HEK293 (cell line): Measurements from ENCODE around the gene CASZ1.
A peak's percentile ranks its signal among the peaks of the same experiment; 100 is the strongest.

Experiments used
- CTCF ChIA-PET: fragments of 350-600 bp; formaldehyde crosslinking; extraction: SDS; loops from one replicate; lab custom pipeline; 2021; ENCODE audit warnings: antibody characterized with exemption; lab: Yijun Ruan, JAX
- POLR2A ChIA-PET: fragments of 300-600 bp; formaldehyde crosslinking; extraction: SDS; loops from one replicate; lab custom pipeline; 2020; ENCODE audit warnings: antibody characterized with exemption, inconsistent platforms; lab: Yijun Ruan, JAX
- H3K27ac ChIP-seq: fragments of 200-500 bp; sonication (Bioruptor generic); 2 replicates; pipeline ENCODE4 v1.5.1; 2014; ENCODE audit warnings: low read depth, low read length, control low read depth, inconsistent platforms; ENCODE audit errors: extremely low read depth
- H3K36me3 ChIP-seq, 2 experiments: fragments of 200-500 bp in 1 of 2; sonication (Bioruptor generic) in 1 of 2; 1 replicate in 1 of 2; 2 replicates in 1 of 2; pipeline ENCODE4 v1.5.1; 2014 to 2017; ENCODE audit warnings: inconsistent platforms in 2 of 2, low read length in 2 of 2; ENCODE audit not compliant: control insufficient read depth in 2 of 2, insufficient read depth in 1 of 2
- H3K4me1 ChIP-seq: fragments of 200-500 bp; sonication (Bioruptor generic); 2 replicates; pipeline ENCODE4 v1.5.1; 2014; ENCODE audit warnings: mild to moderate bottlenecking, low read length, inconsistent platforms; ENCODE audit not compliant: control insufficient read depth, insufficient read depth
- H3K4me3 ChIP-seq: 2 replicates; pipeline ENCODE4 v1.5.1; 2011; ENCODE audit warnings: low read depth, mild to moderate bottlenecking, control low read depth, low read length, moderate library complexity
- H3K9me3 ChIP-seq: fragments of 200-500 bp; sonication (Bioruptor generic); 2 replicates; pipeline ENCODE4 v1.5.1; 2014; ENCODE audit warnings: low read depth, low read length, inconsistent platforms; ENCODE audit not compliant: control insufficient read depth, insufficient read depth
- SCRT1 ChIP-seq: fragments of 450-650 bp; formaldehyde crosslinking; IDR thresholded peaks from 2 replicates; pipeline ENCODE4 v1.5.1; 2016; ENCODE audit warnings: missing biosample characterization, missing genetic modification characterization, borderline replicate concordance
- SCRT2 ChIP-seq: fragments of 450-650 bp; formaldehyde crosslinking; IDR thresholded peaks from 2 replicates; pipeline ENCODE4 v1.5.1; 2016; ENCODE audit warnings: missing biosample characterization, missing genetic modification characterization
- ZNF585B ChIP-seq: fragments of 450-650 bp; formaldehyde crosslinking; IDR thresholded peaks from 2 replicates; pipeline ENCODE4 v1.5.1; 2016; ENCODE audit warnings: missing biosample characterization, missing genetic modification characterization
- TF ChIP-seq, protein P1 (sequence below): fragments of 450-650 bp; formaldehyde crosslinking; IDR thresholded peaks from 2 replicates; pipeline ENCODE4 v1.5.1; 2016; ENCODE audit warnings: missing biosample characterization, missing genetic modification characterization
- TF ChIP-seq, protein P2 (sequence below): fragments of 450-650 bp; formaldehyde crosslinking; IDR thresholded peaks from 2 replicates; pipeline ENCODE4 v1.5.1; 2016; ENCODE audit warnings: missing biosample characterization, missing genetic modification characterization, borderline replicate concordance
- TF ChIP-seq, protein P3 (sequence below): fragments of 450-650 bp; formaldehyde crosslinking; IDR thresholded peaks from 2 replicates; pipeline ENCODE4 v1.5.1; 2016; ENCODE audit warnings: missing biosample characterization, missing genetic modification characterization

The CASZ1 gene

DNA sequence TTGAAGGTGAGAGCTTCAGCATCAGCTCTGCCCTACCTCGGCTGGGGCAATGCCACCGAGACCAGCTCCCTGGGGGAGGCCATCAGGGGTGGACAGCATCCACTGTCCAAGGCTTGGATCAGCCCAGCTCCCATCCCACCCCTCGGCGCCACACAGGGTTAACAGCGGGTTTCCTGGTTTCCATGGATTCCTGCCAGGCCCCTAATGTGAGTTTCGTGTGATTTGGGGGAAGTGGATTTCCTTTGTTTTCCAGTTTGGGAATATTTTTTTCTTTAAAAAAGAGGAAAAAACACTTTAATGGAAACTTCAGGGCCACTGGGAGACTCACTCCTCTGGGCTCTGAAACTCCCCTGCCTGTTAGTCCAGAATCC, 34.3 kb downstream of the CASZ1 start:
- Histone ChIP-seq H3K9me3 (no peaks in the 10 kb centered on the region), H3K4me1 (peaks cover 5% of the 10 kb centered on the region; the same call in 1 of the 2 replicates), H3K4me3 (no peak overlapping the region), H3K27ac (no peak overlapping the region), H3K36me3 (peaks cover 0 to 12% of the 10 kb centered on the region in 2 experiments; a peak in 1 of 3 replicates)
- TF ChIP-seq, protein P1, sequence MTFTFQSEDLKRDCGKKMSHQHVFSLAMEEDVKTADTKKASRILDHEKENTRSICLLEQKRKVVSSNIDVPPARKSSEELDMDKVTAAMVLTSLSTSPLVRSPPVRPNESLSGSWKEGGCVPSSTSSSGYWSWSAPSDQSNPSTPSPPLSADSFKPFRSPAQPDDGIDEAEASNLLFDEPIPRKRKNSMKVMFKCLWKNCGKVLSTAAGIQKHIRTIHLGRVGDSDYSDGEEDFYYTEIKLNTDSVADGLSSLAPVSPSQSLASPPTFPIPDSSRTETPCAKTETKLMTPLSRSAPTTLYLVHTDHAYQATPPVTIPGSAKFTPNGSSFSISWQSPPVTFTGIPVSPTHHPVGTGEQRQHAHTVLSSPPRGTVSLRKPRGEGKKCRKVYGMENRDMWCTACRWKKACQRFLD (tag by site-specific recombination): no peak
- TF ChIP-seq, protein P2, sequence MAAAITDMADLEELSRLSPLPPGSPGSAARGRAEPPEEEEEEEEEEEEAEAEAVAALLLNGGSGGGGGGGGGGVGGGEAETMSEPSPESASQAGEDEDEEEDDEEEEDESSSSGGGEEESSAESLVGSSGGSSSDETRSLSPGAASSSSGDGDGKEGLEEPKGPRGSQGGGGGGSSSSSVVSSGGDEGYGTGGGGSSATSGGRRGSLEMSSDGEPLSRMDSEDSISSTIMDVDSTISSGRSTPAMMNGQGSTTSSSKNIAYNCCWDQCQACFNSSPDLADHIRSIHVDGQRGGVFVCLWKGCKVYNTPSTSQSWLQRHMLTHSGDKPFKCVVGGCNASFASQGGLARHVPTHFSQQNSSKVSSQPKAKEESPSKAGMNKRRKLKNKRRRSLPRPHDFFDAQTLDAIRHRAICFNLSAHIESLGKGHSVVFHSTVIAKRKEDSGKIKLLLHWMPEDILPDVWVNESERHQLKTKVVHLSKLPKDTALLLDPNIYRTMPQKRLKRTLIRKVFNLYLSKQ (tag by site-specific recombination): no peak
- POLR2A ChIA-PET: no interaction called here
- CTCF ChIA-PET: no interaction called here

DNA sequence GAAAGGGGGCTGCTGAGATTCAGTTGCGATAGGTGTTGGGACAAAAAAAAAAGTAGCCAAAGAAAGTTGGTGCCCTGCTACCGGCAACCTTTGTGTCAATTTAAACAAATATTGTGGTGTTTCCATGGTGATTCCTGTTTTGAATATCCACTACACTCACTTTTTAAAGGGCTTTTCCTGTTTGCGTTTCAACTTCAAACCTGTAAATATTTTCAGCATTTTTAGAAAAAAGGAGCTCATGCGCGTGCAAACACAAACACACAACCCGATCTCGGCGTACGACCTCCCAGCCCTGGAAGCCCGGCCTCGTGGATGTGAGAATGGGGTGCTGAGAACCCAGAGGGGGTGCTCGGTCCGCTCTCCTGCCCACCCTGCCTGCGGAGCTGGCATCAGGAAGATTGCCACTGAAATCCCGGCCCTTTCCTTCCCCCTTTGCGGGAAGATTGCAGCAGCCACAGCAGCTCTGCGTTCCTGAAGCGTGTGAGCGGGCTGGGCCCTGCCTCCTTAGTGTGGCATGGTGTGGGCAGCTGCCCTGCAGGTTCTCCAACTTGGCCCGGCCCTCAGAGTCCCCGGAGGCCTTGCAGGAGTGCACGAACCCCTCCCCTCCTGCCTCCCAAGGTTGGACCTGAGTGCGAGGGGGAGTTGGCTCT, 34.8 kb downstream of the CASZ1 start:
- Histone ChIP-seq H3K27ac (no peak overlapping the region), H3K36me3 (peaks cover 0 to 12% of the 10 kb centered on the region in 2 experiments; a peak in 1 of 3 replicates), H3K4me1 (peaks cover 5% of the 10 kb centered on the region; the same call in 1 of the 2 replicates), H3K9me3 (no peaks in the 10 kb centered on the region), H3K4me3 (no peak overlapping the region)
- POLR2A ChIA-PET: no interaction called here
- TF ChIP-seq, protein P3, sequence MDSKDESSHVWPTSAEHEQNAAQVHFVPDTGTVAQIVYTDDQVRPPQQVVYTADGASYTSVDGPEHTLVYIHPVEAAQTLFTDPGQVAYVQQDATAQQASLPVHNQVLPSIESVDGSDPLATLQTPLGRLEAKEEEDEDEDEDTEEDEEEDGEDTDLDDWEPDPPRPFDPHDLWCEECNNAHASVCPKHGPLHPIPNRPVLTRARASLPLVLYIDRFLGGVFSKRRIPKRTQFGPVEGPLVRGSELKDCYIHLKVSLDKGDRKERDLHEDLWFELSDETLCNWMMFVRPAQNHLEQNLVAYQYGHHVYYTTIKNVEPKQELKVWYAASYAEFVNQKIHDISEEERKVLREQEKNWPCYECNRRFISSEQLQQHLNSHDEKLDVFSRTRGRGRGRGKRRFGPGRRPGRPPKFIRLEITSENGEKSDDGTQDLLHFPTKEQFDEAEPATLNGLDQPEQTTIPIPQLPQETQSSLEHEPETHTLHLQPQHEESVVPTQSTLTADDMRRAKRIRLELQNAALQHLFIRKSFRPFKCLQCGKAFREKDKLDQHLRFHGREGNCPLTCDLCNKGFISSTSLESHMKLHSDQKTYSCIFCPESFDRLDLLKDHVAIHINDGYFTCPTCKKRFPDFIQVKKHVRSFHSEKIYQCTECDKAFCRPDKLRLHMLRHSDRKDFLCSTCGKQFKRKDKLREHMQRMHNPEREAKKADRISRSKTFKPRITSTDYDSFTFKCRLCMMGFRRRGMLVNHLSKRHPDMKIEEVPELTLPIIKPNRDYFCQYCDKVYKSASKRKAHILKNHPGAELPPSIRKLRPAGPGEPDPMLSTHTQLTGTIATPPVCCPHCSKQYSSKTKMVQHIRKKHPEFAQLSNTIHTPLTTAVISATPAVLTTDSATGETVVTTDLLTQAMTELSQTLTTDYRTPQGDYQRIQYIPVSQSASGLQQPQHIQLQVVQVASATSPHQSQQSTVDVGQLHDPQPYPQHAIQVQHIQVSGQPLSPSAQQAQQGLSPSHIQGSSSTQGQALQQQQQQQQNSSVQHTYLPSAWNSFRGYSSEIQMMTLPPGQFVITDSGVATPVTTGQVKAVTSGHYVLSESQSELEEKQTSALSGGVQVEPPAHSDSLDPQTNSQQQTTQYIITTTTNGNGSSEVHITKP (tag by site-specific recombination): no peak
- TF ChIP-seq SCRT2 (peak; percentile 4; the same call in 1 of the 2 replicates), SCRT1 (tag by site-specific recombination) (peak; percentile 2; the same call in 1 of the 2 replicates)
- CTCF ChIA-PET: no interaction called here

DNA sequence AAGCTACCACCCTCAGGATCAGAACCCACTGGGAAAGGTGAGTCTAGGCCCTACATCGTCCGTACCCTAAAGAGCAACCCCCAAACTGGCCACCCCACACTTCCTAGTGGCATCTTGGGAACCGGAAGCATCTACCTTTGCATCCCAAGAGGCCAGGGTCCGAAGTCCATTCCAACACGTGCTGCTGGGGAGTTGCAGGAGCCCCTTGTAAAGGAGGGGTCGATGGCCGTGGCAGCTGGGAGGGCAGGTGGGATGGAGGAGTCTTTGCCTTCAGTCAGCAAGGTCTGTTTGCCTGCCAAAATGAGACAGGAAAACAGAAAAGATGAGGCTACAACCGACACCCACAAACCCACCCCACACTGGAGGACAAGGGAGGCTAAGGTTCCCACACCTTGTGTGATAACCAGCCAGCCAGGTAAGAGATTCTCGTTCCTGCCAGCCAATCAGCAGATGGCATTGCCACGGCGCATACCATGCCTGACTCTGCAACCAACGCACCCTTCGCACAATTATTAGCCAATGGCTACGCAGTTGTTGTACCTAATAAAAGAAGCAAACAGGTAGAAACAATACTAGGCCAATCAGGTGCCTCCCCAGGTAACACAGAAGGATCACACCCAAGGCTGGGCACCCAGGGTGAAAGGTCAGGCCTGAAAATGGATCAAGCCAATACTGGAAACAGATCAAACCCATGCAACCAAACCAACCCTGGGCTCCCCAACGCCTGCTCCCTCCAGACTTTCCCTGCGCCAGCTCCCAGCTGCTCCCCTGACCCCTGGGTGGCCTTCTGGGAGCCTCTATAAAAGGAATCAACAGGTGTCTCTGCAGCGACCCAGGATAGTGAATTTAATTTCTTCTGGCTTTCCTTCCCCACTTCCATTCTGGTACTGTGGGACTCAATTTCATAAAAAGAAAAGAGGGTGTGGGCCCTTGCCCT, 35.6 kb downstream of the CASZ1 start:
- no peak overlapping the region for H3K4me3 ChIP-seq
- POLR2A ChIA-PET: no interaction called here
- H3K27ac ChIP-seq: no peak overlapping the region
- no peaks in the 10 kb centered on the region for H3K9me3 ChIP-seq
- peaks cover 0 to 12% of the 10 kb centered on the region in 2 experiments; a peak in 1 of 3 replicates for H3K36me3 ChIP-seq
- CTCF ChIA-PET: no interaction called here
- H3K4me1 ChIP-seq: peaks cover 4% of the 10 kb centered on the region; the same call in 1 of the 2 replicates
- peak; percentile 79 for TF ChIP-seq SCRT1 (tag by site-specific recombination)
- TF ChIP-seq SCRT2: peak; percentile 87
- no peak for TF ChIP-seq ZNF585B (tag by site-specific recombination)
